ENCODE data around the gene KDM4B.

The KDM4B gene

GRCh38 chr19:4968462-4969291 is at the start of gene KDM4B:
Gene KDM4B, plus strand, starts transcription at chr19:4969113. Its CDS starts 63,778 bp downstream, at chr19:5032891.
- TF ChIP-seq ZFX (IDR thresholded peaks at IDR 0.05) (no peak), CTCF (conservative IDR thresholded peaks at IDR 0.05) (no peak)
- H3K27ac ChIP-seq, result peak within 1 kb of the TSS; percentile 87

- no peak for TF ChIP-seq CTCF (conservative IDR thresholded peaks at IDR 0.05)
- TF ChIP-seq ZFX (IDR thresholded peaks at IDR 0.05), result no peak
- H3K27ac ChIP-seq, result no peak overlapping the region
Observed at GRCh38 chr19:4922530-4923275, 46.2 kb upstream of the KDM4B start.

GRCh38 chr19:4923276-4923747 is 45.6 kb upstream of the KDM4B start:
- no peak for TF ChIP-seq ZFX (IDR thresholded peaks at IDR 0.05)
- TF ChIP-seq CTCF (conservative IDR thresholded peaks at IDR 0.05), result no peak
- H3K27ac ChIP-seq, result no peak overlapping the region

GRCh38 chr19:4929186-4929585 is 39.7 kb upstream of the KDM4B start:
- TF ChIP-seq ZFX (IDR thresholded peaks at IDR 0.05) (no peak), CTCF (conservative IDR thresholded peaks at IDR 0.05) (no peak)
- no peak overlapping the region for H3K27ac ChIP-seq

GRCh38 chr19:4930664-4931063 is 38.2 kb upstream of the KDM4B start:
- no peak overlapping the region for H3K27ac ChIP-seq
- TF ChIP-seq ZFX (IDR thresholded peaks at IDR 0.05) (no peak), CTCF (conservative IDR thresholded peaks at IDR 0.05) (no peak)

- no peak overlapping the region for H3K27ac ChIP-seq
- TF ChIP-seq ZFX (IDR thresholded peaks at IDR 0.05), result no peak
- no peak for TF ChIP-seq CTCF (conservative IDR thresholded peaks at IDR 0.05)
Observed at GRCh38 chr19:4932711-4933110, 36.2 kb upstream of the KDM4B start.

- TF ChIP-seq CTCF (conservative IDR thresholded peaks at IDR 0.05), result no peak
- no peak for TF ChIP-seq ZFX (IDR thresholded peaks at IDR 0.05)
- H3K27ac ChIP-seq, result no peak overlapping the region
Observed at GRCh38 chr19:4933528-4933927, 35.4 kb upstream of the KDM4B start.

Data from C4-2B (cell line).